ENCODE data around the gene ZC3H12A.

Gene ZC3H12A

DNA sequence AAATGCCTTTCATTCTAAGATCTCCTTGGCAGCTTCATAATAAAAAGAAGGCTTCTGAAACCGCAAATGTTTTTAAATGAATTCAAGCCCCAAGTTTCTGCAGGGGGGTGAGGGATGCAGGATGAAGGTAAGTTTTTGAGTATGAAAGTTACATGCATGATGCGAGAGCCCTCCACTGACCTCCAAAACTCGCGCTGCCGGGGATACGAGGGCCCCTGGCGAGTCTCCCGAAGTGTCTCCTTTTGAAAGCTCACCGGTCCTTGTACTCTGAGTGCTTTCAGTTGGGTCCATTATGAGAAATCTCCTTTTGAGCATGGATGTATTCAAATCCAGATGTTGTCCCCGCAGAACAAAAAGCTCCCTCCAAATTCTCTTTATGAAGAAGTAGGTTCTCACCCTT lies 18.9 kb upstream of the ZC3H12A start:
- TF ChIP-seq CTCF (conservative IDR thresholded peaks at IDR 0.05) = no peak
- no peak overlapping the region for H3K27ac ChIP-seq

- no peak overlapping the region for H3K27ac ChIP-seq
- TF ChIP-seq CTCF (conservative IDR thresholded peaks at IDR 0.05) = no peak
Measured at GRCh38 chr1:37456614-37457013, 17.8 kb upstream of the ZC3H12A start.

- 0 out of 2 replicates have a peak overlapping the region, but pooled peaks have one; percentile 5 for H3K27ac ChIP-seq
- peak; percentile 33 for TF ChIP-seq CTCF (conservative IDR thresholded peaks at IDR 0.05)
Measured at GRCh38 chr1:37458551-37458950, 15.8 kb upstream of the ZC3H12A start.

DNA sequence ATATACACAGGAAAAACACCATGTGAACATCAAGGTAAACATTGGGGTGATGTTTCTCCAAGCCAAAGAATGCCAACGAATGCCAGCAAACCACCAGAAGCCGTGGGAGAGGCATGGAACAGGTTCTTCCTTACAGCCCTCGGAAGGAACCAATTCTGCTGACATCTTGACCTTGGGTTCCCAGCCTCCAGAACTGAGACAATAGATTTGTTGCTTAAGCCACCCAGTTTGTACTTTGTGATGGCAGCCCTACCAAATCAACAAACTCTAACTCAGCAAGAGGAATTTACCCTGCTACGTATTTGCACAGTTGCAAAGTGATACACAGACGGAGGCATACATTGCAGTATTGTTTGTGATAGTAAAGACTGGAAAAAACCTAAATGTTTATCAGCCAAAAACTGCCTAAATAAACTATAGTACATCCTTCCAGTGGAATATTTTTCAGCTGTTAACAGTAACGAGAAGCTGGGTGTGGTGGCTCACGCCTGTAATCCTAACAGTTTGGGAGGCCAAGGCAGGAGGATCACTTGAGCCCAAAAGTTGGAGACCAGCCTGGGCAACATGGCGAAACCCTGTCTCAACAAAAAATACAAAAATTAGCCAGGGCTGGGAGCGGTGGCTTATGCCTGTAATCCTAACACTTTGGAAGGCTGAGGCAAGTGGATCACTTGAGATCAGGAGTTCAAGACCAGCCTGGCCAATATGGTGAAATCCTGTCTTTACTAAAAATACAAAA lies 12.5 kb upstream of the ZC3H12A start:
- no peak for TF ChIP-seq CTCF (conservative IDR thresholded peaks at IDR 0.05)
- peak overlapping the region; percentile 86; the same call in 1 of the 2 replicates for H3K27ac ChIP-seq

GRCh38 chr1:37464443-37464842 lies 9.9 kb upstream of the ZC3H12A start:
- H3K27ac ChIP-seq = peak overlapping the region; percentile 86
- no peak for TF ChIP-seq CTCF (conservative IDR thresholded peaks at IDR 0.05)

DNA sequence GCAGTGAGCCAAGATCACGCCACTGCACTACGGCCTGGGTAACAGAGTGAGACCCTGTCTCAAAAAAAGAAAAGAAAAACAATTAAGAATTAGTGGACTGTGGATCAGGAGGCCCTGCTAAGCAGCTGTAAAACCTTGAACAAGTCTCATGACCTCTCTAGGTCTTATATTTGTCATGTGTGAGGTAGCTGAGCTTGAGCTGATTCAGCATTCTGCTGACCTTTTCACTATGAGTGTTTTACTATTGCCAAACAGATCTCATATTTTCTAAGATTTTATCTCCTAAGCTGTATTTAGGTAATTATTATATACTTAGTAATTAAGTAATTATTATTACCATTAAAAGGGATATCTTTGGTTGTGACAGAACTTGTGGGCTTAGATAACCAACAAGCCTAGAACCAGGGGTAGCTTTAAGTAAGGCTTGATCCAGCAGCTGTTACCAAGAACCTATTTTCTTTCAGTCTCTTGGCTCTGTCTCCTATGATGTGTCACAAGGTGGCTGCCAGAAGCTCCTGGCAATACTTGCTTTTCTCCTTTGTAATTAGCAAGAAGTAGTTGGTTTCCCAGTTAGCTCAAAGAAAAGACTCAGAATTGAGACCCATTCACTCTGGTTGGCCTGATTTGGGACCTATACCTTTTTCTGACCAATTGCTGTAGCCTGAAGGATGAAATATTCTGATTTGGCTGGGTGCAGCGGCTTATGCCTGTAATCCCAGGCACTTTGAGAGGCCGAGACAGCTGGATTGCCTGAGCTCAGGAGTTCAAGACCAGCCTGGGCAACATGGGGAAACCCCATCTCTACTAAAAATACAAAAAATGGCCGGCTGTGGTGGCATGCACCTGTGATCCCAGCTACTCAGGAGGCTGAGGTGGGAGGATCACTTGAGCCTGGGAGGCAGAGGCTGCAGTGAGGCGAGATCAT lies 8.5 kb upstream of the ZC3H12A start:
- TF ChIP-seq CTCF (conservative IDR thresholded peaks at IDR 0.05) = no peak
- peak overlapping the region; percentile 86 for H3K27ac ChIP-seq

DNA sequence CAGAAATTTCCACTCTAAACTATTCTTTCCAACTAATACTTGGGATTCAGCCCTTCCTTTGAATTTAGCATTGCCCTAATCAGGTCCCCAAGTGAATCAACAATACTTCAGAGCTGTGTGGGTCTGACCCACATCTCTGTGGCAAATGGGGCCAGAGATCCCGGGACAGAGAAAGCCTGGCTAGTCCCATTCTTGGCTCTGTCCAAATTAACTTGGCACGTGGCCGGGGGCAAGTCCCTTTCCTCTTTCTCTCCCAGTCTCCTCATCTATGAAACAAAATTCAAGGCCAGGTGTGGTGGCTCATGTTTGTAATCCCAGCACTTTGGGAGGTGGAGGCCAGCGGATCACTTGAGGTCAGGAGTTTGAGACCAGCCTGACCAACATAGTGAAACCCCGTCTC lies 6.3 kb upstream of the ZC3H12A start:
- TF ChIP-seq CTCF (conservative IDR thresholded peaks at IDR 0.05) = no peak
- H3K27ac ChIP-seq = 0 out of 2 replicates have a peak overlapping the region, but pooled peaks have one; percentile 4

Measured in VCaP (cell line).